CMK (cell line): Measurements from ENCODE around the gene SEMA6A.

Experiments used
- DNase-seq: peaks from one replicate; pipeline ENCODE4 v3.0.0-alpha.2; 2010; ENCODE audit warnings: low read depth

Gene SEMA6A

DNA sequence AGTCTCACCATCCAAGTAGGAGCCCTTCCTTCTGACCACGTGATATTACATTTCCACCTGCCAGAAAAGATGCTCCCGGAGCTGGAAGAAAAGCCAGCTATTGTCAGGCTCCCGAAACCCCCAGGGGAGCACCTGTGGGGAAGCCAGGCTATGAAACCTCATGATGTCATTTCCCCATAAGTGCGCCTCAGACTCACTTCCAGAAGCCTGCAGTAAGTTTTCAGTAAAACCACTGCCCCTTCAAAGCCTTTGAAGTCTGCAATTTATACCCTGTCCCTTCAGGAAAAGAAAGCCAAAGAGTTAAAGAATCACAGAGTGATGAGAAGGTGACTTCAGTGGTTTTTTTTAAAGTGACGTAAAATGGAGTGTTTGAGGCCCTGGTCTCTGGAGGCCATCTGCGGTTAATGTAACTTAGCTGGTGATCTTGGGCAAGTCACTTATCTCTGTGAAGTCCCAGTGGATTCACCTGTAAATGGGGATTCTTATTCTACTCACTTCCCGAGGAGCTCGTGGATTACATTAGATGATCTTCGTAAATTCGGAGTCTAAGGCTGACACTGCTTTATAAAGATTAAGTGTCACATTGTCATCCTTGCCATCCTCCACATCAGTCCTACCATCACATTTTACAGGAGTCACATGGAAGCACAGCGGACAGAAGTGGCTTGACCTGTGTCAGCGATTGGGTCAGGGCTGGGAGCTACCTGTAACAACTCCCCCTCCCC is 2.6 kb upstream of the SEMA6A start:
- DNase-seq = no peak

DNA sequence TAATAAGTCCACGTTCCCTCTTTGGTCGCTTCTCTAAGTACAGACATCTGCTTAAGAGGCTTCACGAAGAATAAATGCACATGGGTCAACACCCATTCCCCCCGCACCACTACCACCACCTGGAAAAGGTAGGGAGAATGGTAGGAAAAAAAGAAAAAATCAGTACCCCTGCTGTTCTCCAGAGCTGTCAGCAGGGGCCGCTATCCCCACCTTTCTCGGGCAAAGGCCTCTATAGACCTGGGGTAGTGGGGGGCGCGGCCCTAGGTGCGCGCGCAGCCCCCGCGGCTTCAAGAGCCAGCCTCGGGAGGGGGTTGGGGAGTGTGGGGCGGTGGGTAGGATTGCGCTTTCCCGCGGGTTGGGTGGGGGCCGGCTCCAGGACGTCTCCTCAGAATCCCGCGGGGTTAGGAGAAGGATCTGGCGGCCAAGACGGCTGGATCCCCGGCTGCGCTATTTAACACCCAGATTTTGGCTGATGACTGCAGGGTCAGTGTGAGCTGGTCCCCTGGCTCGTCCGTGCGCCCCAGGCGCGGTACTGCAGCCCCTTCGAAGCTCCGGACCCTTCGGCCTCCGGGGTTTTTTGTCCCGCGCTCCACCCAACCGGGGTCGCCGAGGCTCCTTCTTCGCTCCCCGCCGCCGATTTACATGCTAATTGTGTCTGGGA is 1.6 kb upstream of the SEMA6A start:
- DNase-seq = no peak

DNA sequence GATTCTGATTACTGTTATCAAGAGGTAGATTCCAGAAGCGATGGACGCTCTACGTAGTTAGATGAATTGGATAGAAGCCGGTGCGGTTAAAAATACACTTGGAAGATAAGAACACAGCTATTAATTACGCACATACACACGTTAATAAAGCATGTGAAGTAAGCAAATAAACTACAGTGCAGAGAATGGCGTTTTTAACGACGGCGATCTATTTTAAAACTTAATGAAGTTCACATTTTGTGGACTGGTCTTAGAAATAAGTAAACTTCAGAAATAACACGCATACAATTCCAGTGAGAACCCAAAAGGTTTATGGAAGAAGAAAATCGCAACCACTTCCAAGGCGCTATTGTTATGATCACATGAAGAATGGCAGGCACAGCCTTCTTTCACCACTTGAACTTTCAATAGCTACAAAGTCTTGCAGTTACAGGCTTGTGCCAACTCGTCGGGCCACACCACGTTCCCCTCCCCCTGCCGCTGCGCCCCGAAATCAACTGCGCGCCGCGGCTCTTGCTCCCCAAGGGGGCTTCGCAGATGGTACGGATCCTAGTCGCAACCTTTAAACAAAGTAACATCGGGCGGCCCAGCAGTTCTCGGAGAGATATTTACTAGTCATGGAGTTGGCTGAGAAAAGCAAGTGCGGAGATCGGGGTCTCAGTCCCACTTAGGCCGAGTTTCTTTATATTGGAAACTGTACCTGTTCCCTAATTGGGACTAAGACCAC is 866 bp upstream of the SEMA6A start:
- no peak for DNase-seq

DNA sequence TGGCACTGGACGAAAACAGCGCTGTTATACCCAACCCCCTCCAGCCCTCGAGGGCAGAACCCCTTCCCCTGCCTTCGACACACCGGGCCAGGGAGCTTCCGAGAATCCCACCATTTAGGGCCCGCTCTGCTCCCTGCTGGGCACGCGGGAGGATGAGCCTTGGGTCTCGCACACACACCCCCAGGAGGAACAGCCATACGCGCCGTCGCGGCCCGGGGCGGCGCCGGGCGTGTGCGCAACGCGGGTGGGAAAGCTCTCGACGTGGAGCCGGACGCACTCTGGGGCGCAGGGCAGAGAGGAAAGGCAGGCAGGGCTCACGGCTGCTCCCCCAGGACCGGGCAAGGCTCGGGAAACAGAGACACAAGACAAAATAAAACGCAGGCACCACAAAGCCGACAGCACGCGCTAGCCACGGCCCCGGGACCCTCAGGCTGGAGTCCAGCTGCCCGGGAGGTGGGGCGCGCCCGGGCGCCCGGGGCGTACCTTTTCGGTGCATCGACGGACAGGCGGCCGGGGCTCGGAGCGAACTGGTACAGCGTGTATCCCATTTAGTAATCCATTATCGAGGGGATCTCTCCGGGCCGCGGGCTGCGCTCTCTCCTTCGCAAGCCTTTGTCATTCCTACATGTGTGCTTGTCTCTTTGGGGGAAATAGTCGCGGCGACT is 789 bp downstream of the SEMA6A start:
- no peak for DNase-seq

DNA sequence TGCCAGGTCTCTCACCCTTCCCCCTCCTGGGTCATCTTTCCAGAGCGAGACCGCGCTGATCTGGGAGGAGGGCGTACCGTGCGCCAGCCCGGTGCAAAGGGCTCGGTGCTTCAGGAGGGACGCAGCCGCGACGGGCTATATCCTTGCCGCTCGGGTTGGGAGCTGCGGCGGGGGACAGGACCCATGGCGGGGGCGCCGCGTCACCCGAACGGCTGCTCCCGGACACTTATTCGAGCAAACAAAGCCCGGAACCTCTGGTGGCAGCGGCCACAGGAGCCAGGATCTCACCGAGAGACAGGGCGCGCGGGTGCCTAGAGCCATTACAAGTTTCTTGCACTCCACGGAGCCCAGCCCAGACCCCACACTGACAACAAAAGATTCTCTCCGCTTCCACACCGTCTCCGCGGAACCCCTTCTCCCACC is 1.3 kb downstream of the SEMA6A start:
- no peak for DNase-seq

DNA sequence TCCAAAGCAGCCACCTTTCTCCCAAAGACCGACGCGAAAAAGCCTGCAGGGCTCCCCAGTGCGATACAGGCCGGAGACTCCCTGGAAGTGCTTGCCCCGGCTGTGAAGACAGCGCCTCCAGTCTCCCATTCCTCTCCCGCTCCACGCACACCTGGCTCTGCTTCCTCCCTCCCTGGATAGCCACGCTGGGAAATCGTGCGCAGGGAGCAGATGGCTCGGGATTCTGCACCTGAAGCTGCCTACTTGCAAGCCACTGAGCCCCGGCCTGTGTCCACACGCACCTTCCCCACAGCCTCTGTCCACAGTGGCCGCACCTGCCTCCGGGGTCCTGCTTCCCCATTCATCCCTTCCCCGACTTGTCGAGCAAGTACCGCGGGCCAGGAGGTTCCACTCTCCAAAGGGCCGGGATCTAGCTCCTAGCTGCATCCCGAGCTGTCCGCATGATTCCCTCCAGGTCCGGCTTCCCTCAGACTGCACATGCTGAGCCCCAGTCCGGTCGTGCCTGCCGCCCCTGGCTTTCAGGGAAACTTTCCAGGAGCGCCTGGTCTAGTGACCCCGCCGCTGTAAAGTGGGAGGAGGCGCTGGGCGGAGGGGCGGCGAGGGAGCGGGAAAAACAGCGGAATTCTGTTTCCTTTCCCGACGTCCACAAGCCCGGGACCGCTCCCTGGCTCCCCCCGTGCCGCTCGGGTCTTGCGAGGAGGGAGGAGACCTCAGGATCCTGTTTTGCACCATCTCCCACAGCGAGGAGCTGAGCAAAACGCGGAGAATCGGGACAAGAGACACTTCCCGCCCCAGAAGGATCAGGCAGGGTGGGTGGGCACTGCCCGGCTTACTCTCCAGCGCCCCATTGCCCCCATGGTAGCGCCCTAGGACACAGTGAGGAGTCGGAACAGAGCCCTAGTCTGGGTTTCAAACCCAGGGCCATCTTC is 2.0 kb downstream of the SEMA6A start:
- no peak for DNase-seq

DNA sequence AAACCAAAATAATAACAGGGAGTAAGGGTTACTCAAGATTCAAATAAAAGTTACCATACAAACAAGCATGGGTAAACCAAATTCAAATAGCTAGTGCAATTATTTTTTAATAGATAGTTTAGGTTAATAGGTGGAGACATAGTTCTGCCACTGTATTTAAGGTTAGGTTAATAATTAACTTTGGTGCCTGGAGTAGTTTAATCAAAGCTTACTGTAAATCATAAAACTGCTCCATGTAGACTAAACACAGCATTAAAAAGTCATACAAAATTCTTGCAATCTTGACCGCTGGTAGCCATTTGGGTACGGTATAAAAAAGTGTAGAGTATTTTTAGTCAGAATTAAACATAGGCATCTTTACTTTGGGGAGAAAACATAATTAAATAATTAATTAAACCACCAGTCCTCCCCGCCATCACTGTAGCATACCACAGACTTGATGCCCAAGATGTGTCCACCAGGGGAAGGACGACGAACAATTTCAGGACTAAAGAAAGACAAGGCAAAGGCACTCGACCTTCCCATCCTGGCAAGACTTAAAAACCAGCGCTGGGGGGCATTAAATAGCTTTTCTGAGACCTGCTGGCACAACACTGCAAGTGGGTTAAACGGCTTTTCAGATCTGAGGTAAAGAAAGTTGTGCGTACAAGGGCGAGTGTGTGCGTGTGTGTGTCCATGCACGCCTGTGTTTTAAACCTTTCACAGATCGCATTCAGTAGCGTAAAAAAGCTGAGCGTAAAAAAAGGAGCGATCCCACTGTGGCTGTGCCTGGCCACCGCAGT is 2.9 kb downstream of the SEMA6A start:
- no peak for DNase-seq

DNA sequence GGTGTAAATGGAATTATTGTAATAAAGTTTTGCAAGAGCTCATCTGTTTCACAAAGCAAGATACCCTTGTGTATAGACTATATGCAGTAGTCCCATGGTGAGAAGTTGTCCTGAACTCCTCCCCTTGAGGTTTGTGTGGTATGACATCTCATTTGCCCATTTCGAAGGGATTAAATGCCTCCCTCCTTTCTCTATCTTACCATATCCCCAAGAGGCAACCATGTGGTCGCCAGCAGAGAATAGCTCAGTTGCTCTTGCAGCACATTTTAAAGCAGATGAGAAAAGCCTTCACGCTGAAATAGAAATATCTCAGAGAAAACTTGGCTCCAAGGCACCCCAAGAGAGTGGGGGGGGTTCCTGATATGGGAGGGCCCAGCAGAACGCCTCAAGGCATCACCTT is 4.6 kb downstream of the SEMA6A start:
- no peak for DNase-seq

DNA sequence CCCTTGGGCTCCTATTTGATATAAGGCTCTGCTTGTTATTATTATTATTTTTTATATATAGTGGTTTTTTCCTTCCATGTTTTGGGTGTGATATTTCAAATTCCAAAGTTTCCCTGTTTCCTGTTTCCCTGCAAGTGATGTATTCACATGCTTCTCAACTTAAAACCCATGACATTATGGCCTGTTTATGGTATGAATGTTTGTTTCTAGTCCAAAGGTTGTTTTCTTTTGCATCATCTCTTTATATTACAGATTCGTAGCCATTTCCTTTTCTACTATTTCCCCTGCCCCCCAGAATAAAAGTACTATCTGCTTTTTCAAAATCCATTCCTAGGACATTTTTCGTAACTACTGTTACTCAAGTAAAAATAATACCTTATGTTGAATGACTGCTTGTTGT is 7.5 kb downstream of the SEMA6A start:
- no peak for DNase-seq

DNA sequence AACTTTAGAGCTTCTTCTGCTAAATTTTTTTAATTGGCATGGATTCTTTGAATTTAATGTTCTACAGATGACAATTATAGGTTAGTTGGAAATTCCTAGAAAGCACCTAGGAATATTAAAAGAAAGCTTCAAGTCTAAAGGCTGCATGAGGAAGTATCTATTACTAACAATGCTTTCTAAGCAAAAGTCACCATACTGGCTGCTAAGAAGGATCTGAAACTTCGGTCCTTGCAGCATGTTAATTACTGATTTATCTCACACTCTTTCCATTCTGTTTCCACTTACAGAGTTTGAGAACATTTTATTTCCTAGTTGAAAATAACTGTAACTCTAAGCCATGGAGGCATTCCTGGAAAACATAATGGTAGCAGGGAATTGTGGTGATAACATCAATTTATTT is 8.4 kb downstream of the SEMA6A start:
- DNase-seq = no peak

DNA sequence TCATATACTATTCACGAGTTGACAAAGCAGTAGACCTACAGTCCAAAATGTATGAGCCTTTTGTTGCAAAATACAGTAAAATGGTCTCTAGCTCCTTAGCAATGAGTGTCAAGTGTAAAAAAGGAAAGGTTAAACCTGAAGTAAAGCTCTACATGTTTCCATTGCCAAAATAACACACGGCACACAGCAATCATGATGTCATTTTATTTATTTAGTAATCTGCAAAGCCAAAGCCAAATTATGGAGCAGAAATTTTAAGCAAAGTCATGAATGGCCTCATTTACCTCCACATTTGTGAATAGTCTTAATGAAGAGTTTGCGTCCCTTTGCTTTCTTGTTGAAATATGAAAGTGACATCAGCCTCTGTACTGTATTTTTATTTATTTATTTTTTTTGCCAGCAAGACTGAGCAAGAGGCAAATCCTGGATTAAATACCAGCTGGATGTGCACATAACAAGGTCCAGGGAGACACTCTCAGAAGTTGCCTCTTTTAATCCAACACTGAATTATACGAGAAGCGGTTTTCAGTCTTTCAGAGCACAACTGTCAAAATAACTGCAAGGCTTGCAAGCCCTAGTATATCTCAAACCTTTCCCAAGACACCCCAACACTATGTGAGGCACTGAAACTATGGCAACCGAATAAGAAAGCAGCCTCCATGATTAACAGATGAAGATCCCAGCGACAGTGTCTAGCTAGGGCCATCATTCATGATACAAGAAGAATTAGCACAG is 9.7 kb downstream of the SEMA6A start:
- no peak for DNase-seq

DNA sequence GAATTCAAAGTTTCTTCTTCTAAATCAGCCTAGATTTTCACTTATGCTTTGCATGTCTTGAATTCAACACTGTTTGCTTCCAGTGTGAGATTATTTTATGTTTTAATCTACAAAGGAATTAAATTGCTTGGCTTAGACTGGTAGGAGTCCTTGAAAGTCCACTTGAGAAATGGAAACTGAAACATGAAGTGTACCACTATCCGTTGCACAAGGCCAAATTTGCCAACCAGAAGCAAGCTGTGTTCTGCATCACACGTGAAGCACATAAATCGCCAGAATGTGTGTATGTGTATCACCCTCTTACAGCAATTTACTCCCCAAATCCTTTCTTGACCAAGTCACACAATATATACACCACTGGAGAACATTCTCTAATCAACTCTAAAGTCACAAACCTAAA is 10.3 kb downstream of the SEMA6A start:
- no peak for DNase-seq

DNA sequence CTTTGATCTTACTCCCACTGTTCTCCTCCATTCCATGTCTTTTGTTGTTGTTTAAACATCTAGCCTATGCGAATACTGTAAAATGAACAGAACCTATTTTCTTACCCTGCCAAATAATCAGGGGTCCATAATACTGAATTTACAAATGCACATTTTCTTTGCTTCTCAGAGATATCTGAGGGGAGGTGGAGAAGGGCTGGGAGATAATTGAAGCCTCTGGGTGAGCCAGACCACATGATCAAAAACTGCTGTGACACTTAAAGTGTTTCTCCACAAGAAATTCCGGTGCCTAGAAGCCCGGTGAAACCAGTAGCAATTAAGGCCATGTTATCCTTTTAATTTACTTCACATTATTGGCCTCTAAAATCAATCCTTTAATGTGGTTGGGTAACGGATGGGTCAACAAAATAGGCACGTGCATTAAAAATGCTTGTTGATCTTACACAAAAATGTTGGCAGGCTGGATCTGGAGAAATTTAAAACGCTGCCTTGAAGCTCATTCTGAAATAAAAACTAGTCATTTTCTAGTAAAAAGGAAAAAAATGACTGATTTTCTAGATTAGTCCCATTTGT is 10.8 kb downstream of the SEMA6A start:
- no peak for DNase-seq

DNA sequence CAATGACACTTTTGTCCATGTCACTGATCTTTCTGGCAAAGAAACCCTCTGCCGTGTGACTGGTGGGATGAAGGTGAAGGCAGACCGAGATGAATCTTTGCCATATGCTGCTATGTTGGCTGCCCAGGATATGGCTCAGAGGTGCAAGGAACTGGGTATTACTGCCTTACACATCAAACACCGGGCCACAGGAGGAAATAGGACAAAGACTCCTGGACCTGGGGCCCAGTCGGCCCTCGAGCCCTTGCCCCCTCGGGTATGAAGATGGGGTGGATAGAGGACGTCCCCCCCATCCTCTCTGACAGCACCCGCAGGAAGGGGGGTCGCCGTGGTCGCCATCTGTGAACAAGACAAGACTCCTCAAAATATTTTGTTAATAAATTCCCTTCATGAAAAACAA is 12.0 kb downstream of the SEMA6A start:
- no peak for DNase-seq

DNA sequence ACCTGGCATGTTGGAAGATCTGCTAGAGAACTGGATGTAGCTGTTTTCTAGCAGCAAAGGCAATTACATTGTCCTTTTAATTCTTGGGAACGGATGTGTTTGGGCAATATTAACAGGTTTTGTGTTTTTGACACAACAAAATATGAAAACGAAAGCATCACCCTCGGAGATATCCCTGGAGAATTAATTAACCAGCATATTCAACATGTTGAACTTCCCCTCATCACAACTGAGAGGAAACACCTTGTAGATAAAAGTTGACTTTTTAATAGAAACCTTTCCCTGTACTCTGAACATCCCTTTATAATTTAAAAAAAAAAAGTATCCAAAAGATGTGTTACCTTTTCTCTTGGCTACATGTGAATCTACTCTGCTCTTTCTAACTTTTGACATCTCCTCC is 13.0 kb downstream of the SEMA6A start:
- no peak for DNase-seq

DNA sequence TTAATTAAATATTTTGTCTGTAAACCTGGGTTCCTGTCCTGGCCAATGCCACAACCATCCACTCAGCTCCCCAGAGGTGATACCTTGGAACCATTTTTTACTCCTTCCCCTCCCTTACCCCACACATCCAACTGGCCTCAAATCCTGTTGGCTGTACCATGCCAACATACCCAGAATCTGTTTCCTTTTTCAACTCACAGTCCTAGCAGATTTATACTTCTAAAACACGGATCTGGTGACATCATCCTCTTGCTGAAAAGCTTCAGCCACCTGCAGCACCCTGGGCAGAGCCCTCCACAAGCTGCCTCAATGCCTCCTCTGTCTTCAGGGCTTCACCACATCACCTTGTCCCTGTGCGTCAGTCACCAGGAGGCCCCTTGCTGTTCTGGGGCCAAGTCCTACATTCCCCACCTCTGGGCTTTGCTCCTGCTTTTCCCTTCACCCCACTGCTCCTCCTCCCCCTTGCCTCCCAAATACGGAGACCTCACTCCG is 14.9 kb downstream of the SEMA6A start:
- no peak for DNase-seq

DNA sequence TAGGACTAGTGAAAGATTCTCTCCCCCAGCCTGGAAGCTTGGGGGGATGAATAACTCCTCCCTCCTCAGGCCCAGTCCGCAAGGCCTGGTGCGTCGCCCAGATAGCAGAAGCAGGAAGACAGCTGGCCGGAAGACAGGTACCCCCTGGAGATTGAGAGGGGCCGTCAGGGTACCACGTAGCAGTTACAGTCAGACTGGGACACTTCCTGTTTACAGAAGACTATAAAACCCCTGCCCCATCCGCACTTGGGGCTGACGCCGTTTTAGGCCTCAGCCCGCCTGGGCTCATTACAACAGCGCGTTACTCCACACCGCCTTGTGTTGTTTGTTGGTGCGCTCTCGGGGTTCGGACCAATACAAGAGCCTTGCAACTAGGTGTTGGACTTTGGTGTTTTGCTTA is 15.4 kb downstream of the SEMA6A start:
- no peak for DNase-seq

DNA sequence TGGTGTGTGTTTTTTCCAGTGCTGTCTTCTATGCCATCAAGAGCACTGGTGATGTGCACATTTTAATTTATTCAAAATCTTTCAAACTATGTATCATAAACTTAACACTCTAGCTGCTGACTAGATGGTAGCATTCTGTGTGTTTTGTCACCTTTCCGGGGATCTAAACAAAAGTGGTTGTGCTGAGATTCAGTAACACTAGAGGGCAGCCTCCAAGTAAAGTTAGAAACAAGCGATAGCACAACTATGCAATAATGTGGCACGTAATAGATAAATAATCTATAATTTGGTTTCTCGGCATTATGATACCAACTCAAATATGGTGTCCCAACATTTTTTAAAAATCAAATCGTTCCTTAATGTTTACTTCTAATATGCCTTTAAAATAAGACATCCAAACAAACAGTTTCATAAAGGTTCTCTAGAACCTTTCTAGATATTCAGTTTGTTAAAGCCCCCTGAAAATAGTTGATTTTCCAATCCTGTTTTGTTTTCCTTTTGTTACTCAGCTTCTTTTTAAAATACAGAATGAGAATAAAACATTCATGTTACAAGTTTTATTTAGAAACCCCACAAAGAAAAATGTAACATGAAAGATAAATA is 16.9 kb downstream of the SEMA6A start:
- no peak for DNase-seq

DNA sequence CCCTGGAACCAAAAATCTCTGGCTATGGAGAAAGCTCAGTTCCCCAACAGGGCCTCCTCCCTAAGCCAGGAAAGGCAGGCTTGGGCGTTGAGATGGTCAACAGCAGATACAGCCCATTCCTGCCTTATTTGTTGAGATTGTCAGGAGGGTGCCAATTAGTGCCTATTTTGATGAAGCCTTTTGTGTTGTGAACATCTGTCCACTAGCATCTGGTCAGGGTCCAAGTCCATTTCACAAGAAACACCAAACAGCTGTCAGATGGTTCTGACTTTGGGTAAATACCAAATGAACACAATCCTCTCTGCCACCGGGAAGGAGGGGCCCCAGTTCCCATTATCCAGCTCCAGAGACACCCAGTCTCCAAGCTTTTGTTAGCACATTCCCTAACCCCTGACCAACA is 19.9 kb downstream of the SEMA6A start:
- DNase-seq = no peak
